ACHN (cell line): ENCODE results near the gene FILIP1L.

Experiments used
- DNase-seq: peaks from one replicate; pipeline ENCODE4 v3.0.0-alpha.2; 2015
- in situ Hi-C: cut with HindIII; loops from 2 replicates; pipeline ENCODE4 v1.10.0; 2017; ENCODE audit warnings: low sequenced_read_pairs, low pct_ligation_motif_present, low pct_unique_long_range_greater_than_20kb

The FILIP1L gene

GRCh38 chr3:99825004-99825640, 289.2 kb downstream of the FILIP1L start:
- in situ Hi-C loops = no loop called here
- peak; percentile 49 for DNase-seq

GRCh38 chr3:99823723-99824711, 290.3 kb downstream of the FILIP1L start:
- DNase-seq = peak; percentile 48
- in situ Hi-C loops = no loop called here

- DNase-seq = no peak
- in situ Hi-C loops = no loop called here
These were observed 295.5 kb downstream of the FILIP1L start for GRCh38 chr3:99818818-99819217.

- in situ Hi-C loops = no loop called here
These were observed 296.7 kb downstream of the FILIP1L start, which contains the start of gene CMSS1 for GRCh38 chr3:99817437-99818240. CMSS1 (plus strand) TSS chr3:99817862.

GRCh38 chr3:99817047-99817436, 297.3 kb downstream of the FILIP1L start:
- in situ Hi-C loops = no loop called here
- peak; percentile 28 for DNase-seq

More at GRCh38 chr3:99817437-99818240, 296.7 kb downstream of the FILIP1L start, which contains the start of gene CMSS1:
- peak; percentile 89 for DNase-seq

- in situ Hi-C loops = no loop called here
These were observed 303.9 kb downstream of the FILIP1L start for GRCh38 chr3:99810403-99810802.

GRCh38 chr3:99809565-99809964, 304.7 kb downstream of the FILIP1L start:
- in situ Hi-C loops = no loop called here
- no peak for DNase-seq

More at GRCh38 chr3:99810403-99810802, 303.9 kb downstream of the FILIP1L start:
- DNase-seq = no peak

- peak; percentile 69 for DNase-seq
- in situ Hi-C loops = no loop called here
These were observed 306.0 kb downstream of the FILIP1L start for GRCh38 chr3:99808163-99808794.

GRCh38 chr3:99805160-99805559, 309.1 kb downstream of the FILIP1L start:
- DNase-seq = no peak
- in situ Hi-C loops = no loop called here

GRCh38 chr3:99803297-99803696, 311.0 kb downstream of the FILIP1L start:
- no peak for DNase-seq
- in situ Hi-C loops = no loop called here

GRCh38 chr3:99799422-99799821, 314.9 kb downstream of the FILIP1L start:
- no peak for DNase-seq
- in situ Hi-C loops = no loop called here

GRCh38 chr3:99795573-99795972, 318.7 kb downstream of the FILIP1L start:
- DNase-seq = no peak
- in situ Hi-C loops = no loop called here

- in situ Hi-C loops = no loop called here
- no peak for DNase-seq
These were observed 319.8 kb downstream of the FILIP1L start for GRCh38 chr3:99794485-99794884.

- DNase-seq = peak; percentile 70
- in situ Hi-C loops = no loop called here
These were observed 325.1 kb downstream of the FILIP1L start for GRCh38 chr3:99789011-99789721.
